Measurements from ENCODE around the gene ZNF423. TPM values are rescaled to one million over a fixed set of nuclear protein-coding genes. Genes with fewer than 3 reads are reported as not detected.

ZNF423 gene
- total RNA-seq, 2 experiments from 2014 or later = not detected

GRCh38 chr16:49650603-49651002 is 205.3 kb downstream of the ZNF423 start:
- Mint-ChIP-seq H3K9me3 (ENCODE audit: low read depth) (peaks cover 21% of the 10 kb centered on the region), H3K27me3 (peaks cover 3% of the 10 kb centered on the region), H3K27ac (no peak overlapping the region), H3K4me1 (no peaks in the 10 kb centered on the region), H3K4me3 (no peak overlapping the region), H3K36me3 (ENCODE audit: low read depth) (peaks cover 4% of the 10 kb centered on the region)
- POLR2A ChIA-PET = no interaction called here
- DNase-seq = no peak
- CTCF ChIA-PET = no interaction called here
- intact Hi-C loops (cut with DNase I, micrococcal nuclease) = no loop called here
- no peak for ATAC-seq

- peaks cover 3% of the 10 kb centered on the region for H3K27me3 Mint-ChIP-seq
- H3K36me3 Mint-ChIP-seq (ENCODE audit: low read depth) = peaks cover 4% of the 10 kb centered on the region
- no peaks in the 10 kb centered on the region for H3K4me1 Mint-ChIP-seq
- H3K4me3 Mint-ChIP-seq = no peak overlapping the region
- DNase-seq = no peak
- ATAC-seq = no peak
- intact Hi-C loops (cut with DNase I, micrococcal nuclease) = no loop called here
- peaks cover 23% of the 10 kb centered on the region for H3K9me3 Mint-ChIP-seq (ENCODE audit: low read depth)
- POLR2A ChIA-PET = no interaction called here
- CTCF ChIA-PET = no interaction called here
- no peak overlapping the region for H3K27ac Mint-ChIP-seq
Measured at GRCh38 chr16:49649013-49649765, 206.7 kb downstream of the ZNF423 start.

- Mint-ChIP-seq H3K9me3 (ENCODE audit: low read depth) (peaks cover 23% of the 10 kb centered on the region), H3K27me3 (no peaks in the 10 kb centered on the region), H3K27ac (no peak overlapping the region), H3K4me3 (no peak overlapping the region), H3K4me1 (no peaks in the 10 kb centered on the region), H3K36me3 (ENCODE audit: low read depth) (peaks cover 4% of the 10 kb centered on the region)
- POLR2A ChIA-PET = no interaction called here
- no peak for DNase-seq
- intact Hi-C loops (cut with DNase I, micrococcal nuclease) = no loop called here
- no peak for ATAC-seq
- CTCF ChIA-PET = interaction anchor here (0.5 kb wide), 1 partner anchor 55 kb away, joined by 3 read pairs; no protein-coding TSS in a partner anchor
Measured at GRCh38 chr16:49647673-49648072, 208.2 kb downstream of the ZNF423 start.

- H3K4me3 Mint-ChIP-seq = no peak overlapping the region
- CTCF ChIA-PET = interaction anchor here (0.7 to 1.0 kb wide), 2 partner anchors 34 to 215 kb away, joined by 3 to 4 read pairs; no protein-coding TSS in a partner anchor
- peaks cover under 1% of the 10 kb centered on the region for H3K27me3 Mint-ChIP-seq
- no peaks in the 10 kb centered on the region for H3K4me1 Mint-ChIP-seq
- intact Hi-C loops (cut with DNase I, micrococcal nuclease) = no loop called here
- H3K27ac Mint-ChIP-seq = no peak overlapping the region
- ATAC-seq (no peak), DNase-seq (no peak)
- POLR2A ChIA-PET = no interaction called here
- peaks cover 23% of the 10 kb centered on the region for H3K9me3 Mint-ChIP-seq (ENCODE audit: low read depth)
- H3K36me3 Mint-ChIP-seq (ENCODE audit: low read depth) = peaks cover 4% of the 10 kb centered on the region
Measured at GRCh38 chr16:49645263-49645662, 210.6 kb downstream of the ZNF423 start.

- no peak for DNase-seq
- H3K4me1 Mint-ChIP-seq = no peaks in the 10 kb centered on the region
- intact Hi-C loops (cut with DNase I, micrococcal nuclease) = no loop called here
- peaks cover 4% of the 10 kb centered on the region for H3K36me3 Mint-ChIP-seq (ENCODE audit: low read depth)
- ATAC-seq = no peak
- no peak overlapping the region for H3K4me3 Mint-ChIP-seq
- H3K27me3 Mint-ChIP-seq = peaks cover 2% of the 10 kb centered on the region
- CTCF ChIA-PET = no interaction called here
- POLR2A ChIA-PET = no interaction called here
- H3K27ac Mint-ChIP-seq = no peak overlapping the region
- H3K9me3 Mint-ChIP-seq (ENCODE audit: low read depth) = peaks cover 23% of the 10 kb centered on the region
Measured at GRCh38 chr16:49644145-49644463, 211.8 kb downstream of the ZNF423 start.

GRCh38 chr16:49643429-49644144 is 212.3 kb downstream of the ZNF423 start:
- no peak overlapping the region for H3K27ac Mint-ChIP-seq
- H3K36me3 Mint-ChIP-seq (ENCODE audit: low read depth) = peaks cover 4% of the 10 kb centered on the region
- H3K4me1 Mint-ChIP-seq = no peaks in the 10 kb centered on the region
- H3K27me3 Mint-ChIP-seq = peaks cover 2% of the 10 kb centered on the region
- H3K9me3 Mint-ChIP-seq (ENCODE audit: low read depth) = peaks cover 19% of the 10 kb centered on the region
- no peak overlapping the region for H3K4me3 Mint-ChIP-seq
- ChIA-PET POLR2A (no interaction called here), CTCF (no interaction called here)
- DNase-seq (no peak), ATAC-seq (no peak)
- intact Hi-C loops (cut with DNase I, micrococcal nuclease) = no loop called here

- H3K9me3 Mint-ChIP-seq (ENCODE audit: low read depth) = peaks cover 8% of the 10 kb centered on the region
Measured at GRCh38 chr16:49641250-49641649, 214.7 kb downstream of the ZNF423 start.

GRCh38 chr16:49640581-49640980 is 215.3 kb downstream of the ZNF423 start:
- H3K27ac Mint-ChIP-seq = no peak overlapping the region
- intact Hi-C loops (cut with DNase I, micrococcal nuclease) = no loop called here
- no peaks in the 10 kb centered on the region for H3K4me1 Mint-ChIP-seq
- ATAC-seq (no peak), DNase-seq (no peak)
- peaks cover 1% of the 10 kb centered on the region for H3K9me3 Mint-ChIP-seq (ENCODE audit: low read depth)
- H3K36me3 Mint-ChIP-seq (ENCODE audit: low read depth) = no peaks in the 10 kb centered on the region
- H3K27me3 Mint-ChIP-seq = peaks cover 2% of the 10 kb centered on the region
- ChIA-PET POLR2A (interaction anchor here (0.6 kb wide), 1 partner anchor 20 kb away, joined by 3 read pairs; no protein-coding TSS in a partner anchor), CTCF (no interaction called here)
- H3K4me3 Mint-ChIP-seq = no peak overlapping the region

More at GRCh38 chr16:49641250-49641649, 214.7 kb downstream of the ZNF423 start:
- CTCF ChIA-PET = no interaction called here
- no peak overlapping the region for H3K4me3 Mint-ChIP-seq
- no peaks in the 10 kb centered on the region for H3K36me3 Mint-ChIP-seq (ENCODE audit: low read depth)
- peaks cover 2% of the 10 kb centered on the region for H3K27me3 Mint-ChIP-seq
- intact Hi-C loops (cut with DNase I, micrococcal nuclease) = no loop called here
- no peak for DNase-seq
- POLR2A ChIA-PET = interaction anchor here (0.6 kb wide), 1 partner anchor 20 kb away, joined by 3 read pairs; no protein-coding TSS in a partner anchor
- H3K4me1 Mint-ChIP-seq = no peaks in the 10 kb centered on the region
- ATAC-seq = no peak
- H3K27ac Mint-ChIP-seq = no peak overlapping the region

GRCh38 chr16:49639739-49640431 is 216.0 kb downstream of the ZNF423 start:
- H3K27ac Mint-ChIP-seq = no peak overlapping the region

GRCh38 chr16:49638673-49639610 is 217.0 kb downstream of the ZNF423 start:
- no peak for ATAC-seq
- no peaks in the 10 kb centered on the region for H3K9me3 Mint-ChIP-seq (ENCODE audit: low read depth)

More at GRCh38 chr16:49639739-49640431, 216.0 kb downstream of the ZNF423 start:
- H3K9me3 Mint-ChIP-seq (ENCODE audit: low read depth) = no peaks in the 10 kb centered on the region
- CTCF ChIA-PET = no interaction called here
- no peak for ATAC-seq
- intact Hi-C loops (cut with DNase I, micrococcal nuclease) = no loop called here
- no peak overlapping the region for H3K4me3 Mint-ChIP-seq
- no peaks in the 10 kb centered on the region for H3K4me1 Mint-ChIP-seq
- POLR2A ChIA-PET = no interaction called here
- H3K27me3 Mint-ChIP-seq = peaks cover 2% of the 10 kb centered on the region
- DNase-seq = no peak
- no peaks in the 10 kb centered on the region for H3K36me3 Mint-ChIP-seq (ENCODE audit: low read depth)

More at GRCh38 chr16:49638673-49639610, 217.0 kb downstream of the ZNF423 start:
- Mint-ChIP-seq H3K4me3 (no peak overlapping the region), H3K4me1 (no peaks in the 10 kb centered on the region), H3K36me3 (ENCODE audit: low read depth) (no peaks in the 10 kb centered on the region), H3K27me3 (peaks cover 2% of the 10 kb centered on the region), H3K27ac (no peak overlapping the region)
- ChIA-PET CTCF (no interaction called here), POLR2A (no interaction called here)
- no peak for DNase-seq
- intact Hi-C loops (cut with DNase I, micrococcal nuclease) = no loop called here

All from activated CD4-positive, alpha-beta T cell treated with anti-CD3 and anti-CD28 coated beads for 36 hours (primary cell).